Naive thymus-derived CD4-positive, alpha-beta T cell (primary cell): ENCODE measurements around the gene TMSB4X. TPM values are rescaled to one million over a fixed set of nuclear protein-coding genes. Genes with fewer than 3 reads are reported as not detected.

Experiments used
- ATAC-seq: fragments of 150-1000 bp; cut with Tn5 transposase; 2 replicates; pipeline ENCODE4 v1.10.0; 2021; ENCODE audit warnings: mild to moderate bottlenecking, moderate library complexity
- CTCF ChIA-PET: fragments of 350-600 bp; sonication (Branson Sonifier 250); formaldehyde crosslinking; loops from one replicate; lab custom pipeline; 2021; ENCODE audit warnings: antibody characterized with exemption; lab: Charles Lee
- POLR2A ChIA-PET: fragments of 350-600 bp; sonication (Branson Sonifier 250); formaldehyde crosslinking; loops from one replicate; lab custom pipeline; 2021; ENCODE audit warnings: antibody characterized with exemption, inconsistent platforms; lab: Charles Lee
- DNase-seq, 9 donors: peaks; one replicate each; pipeline versions ENCODE4 v3.0.0 to v3.0.0-alpha.2; 2020 to 2022; ENCODE audit warnings: mixed read lengths in 1 of 9
- H3K27ac ChIP-seq: one replicate; pipeline ENCODE4 v1.7.0; 2013; ENCODE audit warnings: mild to moderate bottlenecking, low read depth, low read length, moderate library complexity
- H3K27me3 ChIP-seq, 2 donors: one replicate each; pipeline ENCODE4 v1.7.0; 2013; ENCODE audit warnings: low read length in 2 of 2, mild to moderate bottlenecking in 2 of 2, moderate library complexity in 2 of 2; ENCODE audit not compliant: control insufficient read depth in 2 of 2, insufficient read depth in 2 of 2
- H3K36me3 ChIP-seq, 3 experiments: 1 replicate in 2 of 3; 2 replicates in 1 of 3; pipeline ENCODE4 v1.7.0; 2013; ENCODE audit warnings: low read length in 3 of 3, mild to moderate bottlenecking in 3 of 3, moderate library complexity in 1 of 3; ENCODE audit not compliant: insufficient read depth in 3 of 3, control insufficient read depth in 2 of 3
- H3K4me1 ChIP-seq, 2 donors: one replicate each; pipeline ENCODE4 v1.7.0; 2013; ENCODE audit warnings: low read length in 2 of 2, mild to moderate bottlenecking in 2 of 2, moderate library complexity in 1 of 2; ENCODE audit not compliant: control insufficient read depth in 2 of 2, insufficient read depth in 2 of 2
- H3K4me3 ChIP-seq: 2 replicates; pipeline ENCODE4 v1.7.0; 2013; ENCODE audit warnings: mild to moderate bottlenecking, low read length
- H3K9me3 ChIP-seq, 3 experiments: 1 replicate in 2 of 3; 2 replicates in 1 of 3; pipeline ENCODE4 v1.7.0; 2013; ENCODE audit warnings: low read length in 3 of 3; ENCODE audit not compliant: control insufficient read depth in 2 of 3
- H3K27ac Mint-ChIP-seq, 9 donors: one replicate each; pipeline ENCODE4 v1.8.0; 2020 to 2022; ENCODE audit warnings: mixed read lengths in 9 of 9, mild to moderate bottlenecking in 8 of 9, moderate library complexity in 5 of 9, inconsistent platforms in 2 of 9
- H3K27me3 Mint-ChIP-seq, 5 donors: one replicate each; pipeline ENCODE4 v1.8.0; 2021 to 2022; ENCODE audit warnings: mixed read lengths in 5 of 5, mild to moderate bottlenecking in 1 of 5
- H3K36me3 Mint-ChIP-seq, 5 donors: one replicate each; pipeline ENCODE4 v1.8.0; 2020 to 2022; ENCODE audit warnings: mixed read lengths in 5 of 5, mild to moderate bottlenecking in 3 of 5, inconsistent platforms in 1 of 5
- H3K4me1 Mint-ChIP-seq, 7 donors: one replicate each; pipeline ENCODE4 v1.8.0; 2020 to 2022; ENCODE audit warnings: mixed read lengths in 7 of 7, mild to moderate bottlenecking in 3 of 7, inconsistent platforms in 1 of 7
- H3K4me3 Mint-ChIP-seq, 10 donors: one replicate each; pipeline ENCODE4 v1.8.0; 2020 to 2022; ENCODE audit warnings: mild to moderate bottlenecking in 10 of 10, mixed read lengths in 10 of 10, moderate library complexity in 6 of 10, inconsistent platforms in 2 of 10
- H3K9me3 Mint-ChIP-seq, 11 donors: one replicate each; pipeline ENCODE4 v1.8.0; 2020 to 2022; ENCODE audit warnings: mixed read lengths in 11 of 11, mild to moderate bottlenecking in 4 of 11, inconsistent platforms in 1 of 11, moderate library complexity in 1 of 11
- intact Hi-C, 2 donors: fragments of 100-400 bp; cut with micrococcal nuclease; formaldehyde crosslinking; loops; one replicate each; pipeline ENCODE4 v1.15.1; 2023
- polyA plus RNA-seq, 2 donors: library from polyadenylated mRNA; unstranded; fragments of 300-500 nt; fragmentation: Illumina TruSeq; gene quantifications; one replicate each; pipeline ENCODE4 v1.2.3, GENCODE V29; 2021
- total RNA-seq, 6 experiments: library from RNA in 5 of 6; stranded (reverse) in 5 of 6; gene quantifications; 1 replicate in 5 of 6; 2 replicates in 1 of 6; pipeline ENCODE4 v1.2.3 and lab custom pipeline; 2021 to 2026

TMSB4X gene
- total and polyA plus RNA-seq, 7 experiments from 2014 or later, result 3,911 to 30,787 (median 5,873) TPM

GRCh38 chrX:13022926-13023325, 48.0 kb downstream of the TMSB4X start:
- peak overlapping the region in 8 of 9 donors; percentile 44 to 87 (median 79) for H3K27ac Mint-ChIP-seq
- DNase-seq, result no peak
- CTCF ChIA-PET, result no interaction called here

GRCh38 chrX:13023567-13023966, 48.7 kb downstream of the TMSB4X start:
- Mint-ChIP-seq H3K4me3 (peak overlapping the region in 7 of 10 donors; percentile 8 to 45 (median 38)), H3K27ac (peak overlapping the region; percentile 29 to 87 (median 79)), H3K36me3 (peaks cover 0 to 9% (median 0%) of the 10 kb centered on the region in 5 donors), H3K9me3 (peaks cover 0 to 6% (median 0%) of the 10 kb centered on the region in 11 donors), H3K27me3 (no peaks in the 10 kb centered on the region), H3K4me1 (peaks cover 27 to 77% (median 62%) of the 10 kb centered on the region in 7 donors)
- intact Hi-C loops, result loop anchor here in 1 of 2 donors (1.0 kb wide), 1 partner anchor 10 kb away; no protein-coding TSS in a partner anchor
- Histone ChIP-seq H3K27ac (no peak overlapping the region), H3K4me1 (peaks cover 33 to 52% of the 10 kb centered on the region in 2 donors), H3K27me3 (no peaks in the 10 kb centered on the region), H3K9me3 (no peaks in the 10 kb centered on the region), H3K36me3 (no peaks in the 10 kb centered on the region), H3K4me3 (no peak overlapping the region)
- no peak for ATAC-seq
- no peak for DNase-seq
- CTCF ChIA-PET, result no interaction called here
- POLR2A ChIA-PET, result interaction anchor here (0.6 to 14.8 kb wide), 10 partner anchors 9 to 64 kb away, joined by 3 to 269 read pairs (median 10); partner anchors contain the start of genes FAM9C and TMSB4X

More at GRCh38 chrX:13022926-13023325, 48.0 kb downstream of the TMSB4X start:
- Mint-ChIP-seq H3K4me1 (peaks cover 27 to 72% (median 56%) of the 10 kb centered on the region in 7 donors), H3K4me3 (peak overlapping the region in 7 of 10 donors; percentile 4 to 61 (median 43)), H3K9me3 (peaks cover 0 to 6% (median 0%) of the 10 kb centered on the region in 11 donors), H3K36me3 (peaks cover 0 to 9% (median 0%) of the 10 kb centered on the region in 5 donors), H3K27me3 (no peaks in the 10 kb centered on the region)
- POLR2A ChIA-PET, result interaction anchor here (0.8 to 14.8 kb wide), 13 partner anchors 8 to 64 kb away, joined by 3 to 269 read pairs (median 4); partner anchors contain the start of genes FAM9C and TMSB4X
- Histone ChIP-seq H3K4me3 (no peak overlapping the region), H3K36me3 (no peaks in the 10 kb centered on the region), H3K27ac (no peak overlapping the region), H3K27me3 (no peaks in the 10 kb centered on the region), H3K4me1 (peaks cover 33 to 49% of the 10 kb centered on the region in 2 donors), H3K9me3 (no peaks in the 10 kb centered on the region)
- no peak for ATAC-seq
- intact Hi-C loops, result loop anchor here in 1 of 2 donors (1.0 kb wide), 1 partner anchor 10 kb away; no protein-coding TSS in a partner anchor

- Mint-ChIP-seq H3K36me3 (peaks cover 0 to 9% (median 0%) of the 10 kb centered on the region in 5 donors), H3K4me3 (peak overlapping the region in 4 of 10 donors; percentile 21 to 45 (median 40)), H3K9me3 (peaks cover 0 to 6% (median 0%) of the 10 kb centered on the region in 11 donors), H3K27me3 (no peaks in the 10 kb centered on the region), H3K4me1 (peaks cover 27 to 78% (median 63%) of the 10 kb centered on the region in 7 donors), H3K27ac (peak overlapping the region; percentile 29 to 87 (median 79))
- Histone ChIP-seq H3K27me3 (no peaks in the 10 kb centered on the region), H3K4me1 (peaks cover 37 to 56% of the 10 kb centered on the region in 2 donors), H3K4me3 (no peak overlapping the region), H3K27ac (no peak overlapping the region), H3K36me3 (no peaks in the 10 kb centered on the region), H3K9me3 (no peaks in the 10 kb centered on the region)
- CTCF ChIA-PET, result no interaction called here
- ATAC-seq (no peak), DNase-seq (no peak)
- POLR2A ChIA-PET, result interaction anchor here (0.6 to 14.8 kb wide), 8 partner anchors 9 to 63 kb away, joined by 3 to 269 read pairs (median 19); partner anchors contain the start of genes FAM9C and TMSB4X
- intact Hi-C loops, result loop anchor here in 1 of 2 donors (1.0 kb wide), 1 partner anchor 11 kb away; no protein-coding TSS in a partner anchor
These were observed 49.1 kb downstream of the TMSB4X start for GRCh38 chrX:13023979-13024378.

GRCh38 chrX:13024986-13025385, 50.1 kb downstream of the TMSB4X start:
- H3K4me1 ChIP-seq, result peaks cover 47 to 62% of the 10 kb centered on the region in 2 donors
- peaks cover 0 to 6% (median 0%) of the 10 kb centered on the region in 11 donors for H3K9me3 Mint-ChIP-seq
- no peaks in the 10 kb centered on the region for H3K9me3 ChIP-seq
- H3K27me3 ChIP-seq, result no peaks in the 10 kb centered on the region
- peak overlapping the region in 8 of 9 donors; percentile 33 to 98 (median 91) for H3K27ac Mint-ChIP-seq
- H3K4me1 Mint-ChIP-seq, result peaks cover 27 to 84% (median 73%) of the 10 kb centered on the region in 7 donors
- H3K4me3 ChIP-seq, result no peak overlapping the region
- DNase-seq, result no peak
- intact Hi-C loops, result no loop called here
- CTCF ChIA-PET, result no interaction called here
- POLR2A ChIA-PET, result interaction anchor here (2.8 to 14.8 kb wide), 5 partner anchors 10 to 62 kb away, joined by 12 to 269 read pairs (median 213); partner anchors contain the start of genes FAM9C and TMSB4X
- peaks cover 0 to 9% (median 0%) of the 10 kb centered on the region in 5 donors for H3K36me3 Mint-ChIP-seq
- no peak for ATAC-seq
- H3K4me3 Mint-ChIP-seq, result peak overlapping the region in 8 of 10 donors; percentile 44 to 74 (median 60)
- no peaks in the 10 kb centered on the region for H3K27me3 Mint-ChIP-seq
- peak overlapping the region; percentile 11 for H3K27ac ChIP-seq
- H3K36me3 ChIP-seq, result no peaks in the 10 kb centered on the region

Other genes starting within 250 kb of the TMSB4X start
- gene PRPS2, start 183.7 kb upstream of the TMSB4X start, total RNA-seq, result 10 to 100 TPM; 24.7 to 95.8 (median 32.0) TPM
- gene PRPS2, start 183.7 kb upstream of the TMSB4X start, polyA plus RNA-seq, result 10 to 100 TPM; 26.0 to 34.7 TPM
- gene TLR7, start 108.0 kb upstream of the TMSB4X start, total RNA-seq, result 1 to 10 TPM in 3 of 5 experiments, under 1 TPM in 2; 0.13 to 4.4 (median 1.0) TPM
- gene TLR7, start 108.0 kb upstream of the TMSB4X start, polyA plus RNA-seq, result under 1 TPM in 1 of 2 donors, not detected in 1; 0.05 TPM
- gene TLR8, start 68.5 kb upstream of the TMSB4X start, total RNA-seq, result 10 to 100 TPM in 1 of 5 experiments, under 1 TPM in 3, not detected in 1; 0.35 to 15.2 (median 0.51) TPM
- gene TLR8, start 68.5 kb upstream of the TMSB4X start, polyA plus RNA-seq, result not detected
- gene FAM9C, start 69.5 kb downstream of the TMSB4X start, total RNA-seq, result under 1 TPM in 2 of 5 experiments, not detected in 3; 0.16 to 0.19 TPM
- not detected for gene FAM9C, start 69.5 kb downstream of the TMSB4X start, polyA plus RNA-seq